ENCODE results near the gene CKS1B.

The CKS1B gene

DNA sequence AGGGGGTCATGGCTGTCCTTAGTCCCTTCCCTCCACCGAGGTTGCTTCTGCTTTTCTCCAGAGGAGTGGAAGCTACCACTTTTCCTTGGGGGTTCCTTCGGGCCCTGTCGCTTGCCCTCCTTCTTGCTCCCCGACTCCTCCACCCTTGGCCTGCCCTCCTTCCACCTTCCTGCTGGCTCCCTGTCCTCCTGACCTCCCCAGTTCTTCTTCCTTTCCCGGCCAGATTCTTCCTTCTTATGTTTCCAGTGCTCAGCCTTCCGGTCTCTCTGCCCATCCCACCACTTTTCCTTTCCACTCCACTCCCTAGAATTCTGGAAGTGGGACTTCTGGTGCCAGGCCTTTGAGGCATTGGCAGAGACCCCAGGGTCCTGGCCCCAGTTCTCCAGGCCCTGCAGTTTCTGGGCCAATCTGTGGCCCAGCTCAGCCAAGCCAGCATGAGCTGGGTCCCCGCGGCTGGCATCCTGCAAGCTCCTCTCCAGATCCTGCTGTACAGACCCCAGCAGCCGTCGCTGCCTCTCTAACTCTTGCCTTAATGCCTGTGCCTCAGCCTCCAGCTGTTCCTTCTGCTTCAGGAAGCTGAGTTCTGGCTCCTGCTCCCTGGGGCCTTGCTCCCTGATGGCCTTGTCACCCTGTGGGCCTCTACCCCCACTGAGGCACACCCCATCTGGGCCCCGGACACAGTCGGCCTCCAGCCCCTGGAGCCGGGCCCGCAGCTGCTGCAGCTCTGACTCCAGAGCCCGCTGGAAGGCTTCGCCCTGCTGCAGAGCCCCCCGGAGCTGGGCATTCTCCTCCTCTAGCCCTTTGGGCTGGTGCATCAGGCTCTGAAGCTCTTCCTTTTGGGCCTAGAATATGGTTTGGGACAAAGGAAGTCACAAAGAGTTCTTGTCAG, 28.3 kb upstream of the CKS1B start:
- no peak for DNase-seq

DNA sequence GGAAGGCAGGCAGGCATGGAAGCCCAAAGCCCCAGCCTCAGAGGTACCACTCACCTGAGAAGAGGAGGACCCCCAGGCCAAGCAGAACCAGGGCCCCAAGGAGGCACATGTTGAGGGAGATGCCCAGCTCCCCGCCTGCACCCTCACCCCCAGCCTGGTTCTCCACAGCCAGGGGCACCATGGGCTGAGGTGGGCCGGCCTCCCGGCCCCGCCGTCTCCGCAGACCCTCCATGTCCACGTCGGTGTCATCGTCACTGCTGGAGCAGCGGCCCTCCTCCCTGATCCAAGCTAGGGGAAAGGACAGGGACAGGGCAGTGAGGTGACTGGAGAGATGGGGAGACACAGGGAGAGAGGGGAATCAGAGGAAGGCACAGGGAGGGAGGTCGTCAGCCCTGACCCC, 26.4 kb upstream of the CKS1B start:
- no peak for DNase-seq

DNA sequence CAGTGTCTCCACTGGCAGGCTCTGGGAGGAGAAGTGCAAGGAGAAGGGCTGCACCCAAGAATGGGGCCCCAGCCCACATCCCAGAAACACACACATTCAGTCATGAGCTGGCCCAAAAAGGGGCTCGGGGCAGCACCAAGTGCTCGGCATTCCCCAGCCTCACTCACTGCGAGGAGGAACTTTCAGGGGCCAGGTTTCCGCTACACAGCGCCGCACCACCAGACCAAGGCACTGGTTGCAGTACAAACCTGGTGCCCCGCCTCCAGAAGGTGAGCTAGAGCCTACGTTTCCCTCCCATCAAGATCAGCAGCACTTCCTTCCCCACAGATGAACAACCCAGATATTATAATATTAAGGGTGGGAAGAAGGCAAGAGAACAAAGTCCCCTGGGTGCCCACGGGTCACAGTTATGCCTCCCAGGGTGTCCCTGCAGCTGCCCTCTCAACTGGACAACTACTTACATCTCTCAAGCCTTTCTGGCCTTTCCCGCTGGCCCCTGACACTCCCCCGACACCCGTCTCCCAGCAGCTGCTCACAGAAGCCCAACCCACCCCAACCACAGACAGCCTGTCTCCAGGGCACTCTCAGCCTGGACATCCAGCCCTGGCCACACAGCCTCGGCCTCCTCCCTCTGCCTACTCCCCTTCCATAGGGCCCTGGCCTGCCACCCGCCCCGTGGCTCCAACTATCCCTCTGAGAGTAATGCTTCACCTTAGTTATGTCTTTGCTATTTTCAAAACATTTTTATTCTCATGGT, 22.4 kb upstream of the CKS1B start:
- DNase-seq, result no peak

DNA sequence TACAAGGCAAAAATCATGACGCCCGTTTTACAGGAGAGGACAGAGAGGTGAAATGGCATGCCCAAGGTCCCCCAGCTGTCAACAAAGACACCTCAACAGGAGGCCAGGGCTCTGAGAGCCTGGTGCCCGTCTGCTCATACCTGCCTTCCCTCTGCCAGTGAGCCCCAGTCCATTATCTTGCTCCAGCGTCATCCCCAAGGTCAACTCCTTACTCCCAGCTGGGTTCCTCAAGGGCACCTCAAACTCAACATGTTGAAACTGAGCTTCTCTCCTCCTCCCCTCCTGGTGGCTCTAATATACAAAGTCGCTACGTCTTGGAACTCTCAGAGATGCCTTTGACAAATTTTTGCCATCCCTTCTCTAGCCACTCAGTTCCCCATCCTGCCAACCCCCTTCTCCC, 21.8 kb upstream of the CKS1B start:
- DNase-seq, result no peak

DNA sequence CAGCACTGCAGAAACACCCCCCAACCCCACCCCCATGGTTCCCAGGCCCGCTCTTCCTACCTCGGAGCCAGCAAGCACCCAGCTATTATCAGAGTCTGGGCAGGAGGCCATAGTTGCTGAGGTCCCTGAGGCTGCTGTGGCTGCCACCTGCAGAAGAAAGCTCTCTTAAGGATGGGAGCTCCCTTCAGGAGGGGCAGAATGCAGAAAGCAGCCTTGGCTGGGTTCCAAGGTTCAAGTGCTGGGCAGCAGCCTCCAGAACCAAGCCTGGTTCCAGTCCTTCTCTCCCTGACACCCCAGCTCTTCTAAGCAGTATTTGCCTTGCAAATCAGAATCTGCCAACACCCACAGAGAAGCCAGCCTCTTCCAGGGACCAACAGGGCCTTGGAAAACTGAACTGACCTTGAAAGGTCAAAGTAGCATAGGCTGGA, 20.9 kb upstream of the CKS1B start:
- DNase-seq, result no peak

DNA sequence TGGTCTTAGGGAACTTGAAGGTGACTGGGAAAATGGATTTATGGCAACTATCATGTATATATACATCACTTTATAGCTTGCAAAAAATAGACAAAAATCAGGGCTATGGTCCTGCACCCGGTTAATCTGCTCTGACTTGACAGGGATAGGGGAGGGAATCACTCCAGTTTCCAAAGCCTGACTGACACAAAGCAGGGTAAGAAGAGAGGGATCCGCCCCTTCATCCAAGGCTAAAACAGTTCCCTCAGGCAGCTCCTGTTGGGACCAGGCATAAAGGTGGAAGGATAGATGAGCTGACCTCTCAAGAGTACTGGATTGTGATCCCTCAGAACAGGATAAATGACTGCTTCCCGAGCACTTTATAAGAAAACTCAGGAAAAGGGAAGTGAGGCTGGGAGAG, 19.9 kb upstream of the CKS1B start:
- DNase-seq, result no peak

DNA sequence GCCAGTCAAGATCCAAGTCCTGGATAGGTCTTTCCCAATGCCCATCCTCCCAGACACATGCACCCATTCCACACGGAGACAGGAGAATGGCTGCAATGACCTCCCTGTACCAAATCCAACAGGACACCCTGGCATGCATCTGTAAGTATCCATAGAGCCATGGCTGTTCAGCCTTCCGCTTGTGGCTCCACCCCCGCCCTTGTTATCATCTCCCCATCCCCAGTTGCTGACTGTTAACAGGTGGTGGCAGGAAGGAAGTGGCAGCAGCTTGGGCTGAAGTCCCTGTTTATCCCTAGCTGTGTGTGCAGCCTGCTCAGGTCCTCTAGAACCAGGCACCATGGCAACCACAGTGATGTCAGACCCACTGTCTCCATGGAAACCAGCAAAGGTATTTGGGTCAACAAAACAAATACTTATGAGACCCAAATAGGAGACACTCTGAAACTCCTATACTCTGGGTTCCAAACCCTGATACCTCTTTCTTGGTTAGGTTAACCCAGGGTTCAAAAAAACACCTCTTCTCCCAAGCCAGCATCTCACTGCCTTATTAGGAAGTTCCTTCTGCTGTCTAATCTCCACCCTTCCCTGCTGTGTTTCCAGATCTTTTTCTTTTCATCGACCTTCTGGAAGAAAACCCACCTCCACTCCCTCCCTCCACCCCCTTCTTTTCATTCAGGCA, 19.3 kb upstream of the CKS1B start:
- DNase-seq, result peak; percentile 84

DNA sequence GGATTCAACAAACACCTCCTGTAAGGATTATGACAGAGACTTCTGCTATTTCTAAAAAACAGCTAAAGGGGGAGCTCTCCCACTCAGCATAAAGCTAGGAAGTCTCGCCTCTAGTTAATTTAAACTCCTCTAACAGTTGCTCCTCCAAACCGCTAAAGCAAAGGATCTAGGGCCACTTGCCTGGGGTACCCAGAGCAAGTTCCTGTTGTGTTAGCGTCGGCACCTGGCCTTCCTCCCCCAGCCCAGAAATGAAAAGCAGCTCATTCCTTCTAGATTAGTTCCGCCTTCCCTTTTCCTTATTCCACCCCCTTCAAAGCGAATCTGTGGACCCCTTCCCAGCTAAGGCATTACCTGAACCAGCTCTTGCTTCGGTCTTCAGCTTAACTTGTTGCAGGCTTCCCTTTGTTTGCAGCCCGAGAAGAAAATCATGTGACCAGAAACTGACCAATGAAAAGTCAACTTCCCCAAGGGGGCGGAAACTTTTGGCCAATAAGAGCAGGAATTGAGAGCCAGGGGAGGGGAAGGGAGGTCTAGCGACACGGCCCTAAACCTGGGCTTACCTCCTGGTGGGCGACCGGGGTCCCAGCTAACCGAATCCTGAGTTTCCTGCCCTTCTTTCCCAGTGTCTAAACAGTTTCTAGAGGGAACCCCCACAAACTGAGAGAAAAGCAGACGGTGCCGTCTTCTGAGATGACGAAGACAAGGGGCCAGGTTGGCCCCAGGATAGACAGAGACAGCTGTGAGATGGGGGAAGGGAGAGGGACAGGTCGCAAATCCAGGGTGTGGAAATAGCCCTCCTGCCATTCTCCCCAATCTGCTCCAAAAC, 18.6 kb upstream of the CKS1B start, which contains the start of gene PBXIP1:
PBXIP1 (minus strand) TSS at position 382 of the 826 bp plus-strand sequence. CDS start 2,378 bp downstream, outside the sequence.
- DNase-seq, result peak; percentile 95

DNA sequence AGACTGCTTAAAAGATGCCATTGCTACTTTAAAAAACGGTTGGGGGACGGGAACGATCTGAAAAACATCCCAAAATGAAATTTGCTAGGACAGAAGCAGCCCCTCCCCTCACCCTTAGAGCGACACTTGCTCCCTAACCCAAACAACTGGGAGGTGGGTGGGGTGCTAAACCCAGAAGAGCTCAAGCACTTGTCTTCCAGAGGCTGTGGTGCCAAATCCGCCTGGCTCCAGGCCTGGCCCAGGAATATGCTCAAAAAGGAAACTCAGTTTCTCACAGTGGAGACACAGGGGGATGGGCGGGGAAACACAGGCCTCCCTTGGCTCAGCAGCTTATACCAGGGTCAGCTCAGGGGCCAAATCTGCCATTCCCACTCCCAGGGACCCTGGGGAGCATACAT, 17.9 kb upstream of the CKS1B start:
- DNase-seq, result no peak

DNA sequence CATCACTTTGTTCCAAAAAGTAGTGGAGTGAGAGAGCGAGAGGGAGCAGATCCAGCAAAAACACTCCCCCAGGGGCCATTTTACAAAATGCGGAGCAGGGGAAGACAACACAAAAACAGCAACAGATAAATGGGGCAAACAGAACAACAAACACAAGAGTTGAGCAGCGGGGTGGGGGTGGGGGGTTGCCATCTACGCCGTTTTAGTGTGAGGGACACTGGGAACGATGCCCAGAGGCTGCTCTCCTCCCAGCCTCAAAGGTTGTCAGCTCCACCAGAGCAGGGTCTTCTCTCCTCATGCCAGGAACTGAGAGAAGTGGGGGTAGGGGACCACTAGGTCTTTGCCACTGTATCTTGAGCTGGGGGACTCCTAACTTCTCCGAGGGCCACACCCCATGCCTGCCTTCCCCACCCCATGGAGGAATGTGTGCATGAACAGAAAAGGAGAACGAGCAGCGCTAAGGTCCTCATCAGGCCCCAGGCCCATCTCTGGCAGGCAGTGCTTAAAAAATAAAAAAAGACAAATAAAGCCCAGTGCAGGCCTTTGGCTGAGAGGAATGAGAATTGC, 17.3 kb upstream of the CKS1B start:
- DNase-seq, result no peak

DNA sequence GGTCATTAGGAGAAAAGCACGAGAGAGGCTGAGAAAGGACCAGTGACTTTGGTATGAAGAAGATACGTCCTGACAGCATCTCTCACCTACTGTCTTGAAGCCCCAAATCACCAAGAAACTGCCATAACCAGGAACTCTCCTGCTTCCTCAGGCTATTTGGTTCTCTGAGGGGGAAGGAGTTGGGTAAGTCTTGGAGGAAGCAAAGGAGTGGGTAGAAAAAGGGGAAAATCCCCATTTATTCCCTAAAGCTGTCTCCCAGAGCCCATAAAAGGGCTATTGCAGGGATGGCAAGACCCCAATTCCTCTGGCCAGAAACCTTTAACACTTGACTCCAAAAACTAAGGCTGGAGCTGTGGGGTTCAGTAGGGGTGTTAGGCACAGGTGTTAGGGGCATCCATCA, 16.4 kb upstream of the CKS1B start:
- DNase-seq, result no peak

DNA sequence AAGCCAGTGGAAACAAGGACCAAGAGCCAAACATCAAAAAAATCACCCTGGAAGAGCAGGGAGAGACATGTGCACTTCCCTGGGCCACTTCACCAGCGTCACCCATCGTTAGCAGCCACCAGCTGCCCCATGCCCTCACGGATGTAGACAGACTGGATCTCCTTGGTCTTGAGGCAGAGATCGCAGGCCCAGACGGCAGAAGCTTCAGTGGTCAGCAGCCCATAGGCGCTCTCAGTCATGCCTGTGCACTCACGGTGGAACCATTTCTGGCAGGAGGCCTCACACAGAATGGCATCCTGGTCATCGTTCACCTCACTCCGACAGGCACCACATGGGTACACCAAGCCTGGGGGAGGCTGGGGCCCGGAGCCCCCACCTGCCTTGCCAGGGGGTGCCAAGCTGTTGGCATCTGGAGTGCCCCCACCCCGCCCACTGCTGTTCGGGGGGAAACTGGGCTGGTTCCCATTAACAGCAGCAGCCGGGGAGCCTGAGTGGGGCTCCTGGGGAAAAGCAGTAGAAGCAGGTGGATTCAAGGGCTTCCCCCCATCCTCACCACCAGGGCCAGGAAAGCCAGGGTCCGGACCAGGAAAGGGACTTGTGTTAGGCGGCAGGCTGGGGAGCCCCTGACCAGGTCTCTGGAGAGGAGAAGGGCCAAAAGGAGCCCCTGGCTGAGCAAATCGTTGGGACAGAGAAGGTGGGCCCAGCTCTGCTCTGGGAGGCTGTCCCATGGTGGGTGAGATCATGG, 15.6 kb upstream of the CKS1B start:
- no peak for DNase-seq

DNA sequence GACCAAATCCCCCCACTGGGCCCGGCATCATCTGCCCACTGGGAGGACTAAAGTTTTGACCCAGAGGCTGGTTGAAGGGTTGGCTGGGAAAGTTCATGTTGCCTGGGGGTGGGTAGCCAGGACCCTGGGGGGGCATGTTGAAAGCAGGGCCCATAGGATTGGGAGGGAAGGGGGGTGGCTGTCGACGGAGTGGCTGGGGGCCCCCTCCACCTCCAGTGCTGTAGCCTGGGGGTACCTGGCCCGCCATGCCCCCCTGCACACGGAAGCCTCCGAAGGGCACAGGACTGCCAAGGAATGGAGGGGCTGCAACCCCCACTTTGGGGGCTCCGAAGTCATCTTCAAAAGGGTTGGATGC, 15.1 kb upstream of the CKS1B start:
- no peak for DNase-seq

DNA sequence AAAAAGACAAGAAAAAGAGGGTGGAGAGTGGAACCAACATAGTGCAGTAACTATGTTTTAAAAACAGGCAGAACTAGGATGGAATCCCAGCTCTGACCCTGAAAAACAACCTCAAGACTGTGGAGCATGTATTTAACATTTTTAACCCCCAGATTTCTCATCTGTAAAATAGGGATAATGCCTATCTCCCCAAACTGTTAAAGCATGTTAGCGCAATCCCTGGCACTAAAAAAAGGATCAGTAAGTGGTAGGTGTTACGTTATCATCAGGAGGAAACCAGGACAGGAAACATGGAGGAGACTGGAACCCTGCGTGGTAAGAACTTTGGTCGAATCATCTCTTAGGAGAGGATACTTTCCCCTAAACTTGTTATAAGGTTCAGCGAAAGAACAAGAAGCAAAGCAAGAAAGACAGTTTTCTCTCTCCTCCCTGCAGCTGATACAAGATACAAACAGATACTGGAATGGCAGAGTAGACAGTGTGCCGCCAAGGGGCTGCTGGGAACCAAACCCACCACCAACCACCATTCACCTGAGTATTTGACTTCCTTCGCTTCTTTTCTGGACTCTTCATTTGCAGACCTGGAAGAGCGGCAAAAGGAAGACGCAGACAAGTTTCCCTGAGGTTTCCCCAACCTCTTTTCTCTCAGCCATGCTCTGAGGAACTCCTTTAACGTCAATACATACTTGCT, 13.9 kb upstream of the CKS1B start:
- peak; percentile 47 for DNase-seq

DNA sequence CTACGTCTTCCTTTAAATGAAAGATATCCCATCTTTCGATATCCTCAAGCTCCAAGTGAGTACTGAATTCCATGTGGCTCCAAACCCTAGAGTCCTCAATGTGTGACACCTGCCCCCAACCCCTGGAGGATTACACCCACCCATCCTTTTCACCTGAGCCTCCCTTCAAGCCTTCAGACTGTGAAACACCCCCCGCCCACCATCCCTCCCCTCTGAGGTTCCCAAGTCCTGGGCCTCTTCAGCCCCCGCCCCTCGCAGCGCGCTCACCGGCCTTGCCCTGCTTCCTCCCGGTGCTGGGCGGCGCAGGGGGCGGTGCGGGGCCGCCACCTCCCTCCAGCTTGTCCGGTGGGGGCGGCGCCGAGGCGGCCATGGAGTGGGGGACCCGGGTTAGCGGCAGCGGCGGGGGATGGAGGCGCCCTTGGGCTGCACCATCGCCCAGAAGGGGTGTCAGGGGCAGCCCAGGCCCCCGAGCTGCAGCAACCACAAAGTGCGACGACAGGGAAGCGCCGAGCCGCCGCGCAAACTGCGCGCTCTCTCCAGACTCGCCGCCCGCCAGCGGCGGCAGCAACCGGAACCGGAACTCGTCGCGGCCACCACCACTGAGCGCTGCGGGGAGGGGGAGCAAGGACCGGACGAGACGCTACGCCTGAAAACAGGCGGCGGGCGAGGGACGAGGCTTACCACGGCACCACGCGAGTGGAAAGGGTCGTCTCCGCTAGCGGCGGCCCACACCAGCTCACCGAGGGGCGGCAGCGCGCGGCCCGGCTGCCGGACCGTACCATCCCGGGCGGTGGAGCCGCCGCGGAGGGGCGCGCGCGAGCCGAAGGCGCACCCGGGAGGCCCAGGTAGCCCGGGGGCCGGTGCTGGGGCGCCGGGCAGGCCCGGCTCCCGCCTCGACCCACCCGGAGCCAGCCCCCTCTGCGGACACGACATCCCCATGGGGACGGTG, 13.0 kb upstream of the CKS1B start, which contains the start of gene PYGO2:
PYGO2 (minus strand) TSS at position 576 of the 949 bp plus-strand sequence; CDS start at position 370, 206 bp downstream.
- peak; percentile 83 for DNase-seq

DNA sequence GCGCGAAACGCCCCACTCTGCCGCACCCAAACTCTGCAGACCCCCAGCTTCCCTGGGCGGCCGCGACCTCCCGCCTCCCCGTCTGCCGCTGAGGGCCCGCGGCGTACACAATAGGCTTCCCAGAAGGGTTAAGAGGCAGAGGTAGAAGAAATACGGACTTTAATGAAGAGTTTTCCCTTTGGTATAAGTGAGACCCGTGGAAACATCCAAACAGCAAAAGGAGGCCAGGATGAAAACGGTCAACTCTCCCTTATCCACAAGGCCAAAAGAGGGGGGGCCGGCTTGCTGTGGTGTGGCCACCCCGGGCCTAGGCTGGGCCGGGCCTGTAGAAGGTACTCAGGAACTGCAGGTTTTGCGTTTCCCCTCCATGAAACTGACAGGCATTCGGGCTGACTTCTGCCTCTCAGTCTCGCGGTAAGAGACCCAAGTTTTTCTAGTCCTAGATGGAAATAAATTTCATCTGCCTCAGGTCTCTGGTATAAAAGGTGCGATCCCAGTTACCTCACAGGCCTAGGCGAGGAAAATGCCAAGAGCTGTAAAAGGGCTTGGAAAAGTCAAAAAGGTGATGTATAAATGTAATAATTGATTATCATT, 12.2 kb upstream of the CKS1B start:
- peak; percentile 66 for DNase-seq

DNA sequence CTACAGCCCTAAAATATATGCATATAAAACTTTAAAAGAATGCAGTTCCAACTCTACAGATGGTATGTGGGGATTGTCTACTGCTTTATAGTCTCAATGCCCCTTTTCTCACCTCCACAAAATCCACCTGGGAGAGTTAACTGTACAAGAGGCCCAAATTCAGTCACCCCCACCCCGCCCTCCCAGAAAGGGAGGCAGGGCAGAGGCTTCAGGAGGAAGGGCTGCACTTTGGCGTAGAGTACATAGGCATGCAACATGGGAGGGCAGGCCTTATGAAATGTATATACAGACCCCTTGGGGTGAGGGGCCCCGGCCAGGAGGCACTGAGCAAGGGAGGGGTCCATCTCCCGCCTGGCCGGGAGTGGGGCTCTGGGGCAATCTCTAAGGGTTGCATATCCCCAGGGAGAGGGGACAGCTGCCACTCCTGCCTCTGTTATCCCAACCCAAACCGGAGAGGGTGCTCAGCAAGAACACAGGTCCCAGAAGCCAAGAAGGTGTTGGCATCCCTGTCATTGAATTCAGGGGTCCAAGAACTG, 11.6 kb upstream of the CKS1B start:
- DNase-seq, result no peak

DNA sequence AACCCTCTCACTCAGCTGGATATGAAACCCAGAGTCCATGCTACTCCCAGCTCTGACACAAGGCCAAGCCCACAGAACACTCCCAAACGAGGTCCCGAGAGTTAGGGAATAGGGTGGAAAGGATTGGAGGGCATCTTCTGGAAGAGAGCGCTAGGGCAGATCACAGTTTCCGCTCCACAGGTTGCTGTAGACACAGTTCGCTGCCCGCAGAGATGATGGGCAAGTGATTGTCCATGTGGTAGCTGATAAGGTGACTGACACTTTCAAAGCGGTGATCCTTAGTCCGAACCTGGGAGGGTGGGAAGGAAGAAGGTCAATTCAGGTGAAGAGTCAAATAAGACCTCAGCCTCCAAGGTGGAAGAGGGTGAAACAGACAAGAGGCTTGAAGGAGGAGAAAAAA, 10.8 kb upstream of the CKS1B start:
- DNase-seq, result no peak

DNA sequence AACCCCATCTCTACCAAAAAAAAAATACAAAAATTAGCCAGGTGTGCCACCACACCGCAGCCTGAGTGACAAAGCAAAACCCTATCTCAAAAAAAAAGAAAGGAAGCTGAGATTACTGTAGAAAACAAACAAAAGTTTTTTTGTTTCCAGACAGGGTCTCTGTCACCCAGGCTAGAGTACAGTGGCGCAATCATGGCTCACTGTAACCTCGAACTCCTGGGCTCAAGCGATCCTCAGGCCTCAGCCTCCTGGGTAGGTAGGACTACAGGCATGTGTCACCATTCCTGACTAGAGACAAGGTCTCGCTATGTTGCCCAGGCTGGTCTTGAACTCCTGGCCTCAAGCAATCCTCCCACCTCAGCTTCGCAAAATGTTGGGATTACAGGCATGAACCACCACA, 10.1 kb upstream of the CKS1B start:
- no peak for DNase-seq
